ENCODE measurements around the gene CCNL1.

DNA sequence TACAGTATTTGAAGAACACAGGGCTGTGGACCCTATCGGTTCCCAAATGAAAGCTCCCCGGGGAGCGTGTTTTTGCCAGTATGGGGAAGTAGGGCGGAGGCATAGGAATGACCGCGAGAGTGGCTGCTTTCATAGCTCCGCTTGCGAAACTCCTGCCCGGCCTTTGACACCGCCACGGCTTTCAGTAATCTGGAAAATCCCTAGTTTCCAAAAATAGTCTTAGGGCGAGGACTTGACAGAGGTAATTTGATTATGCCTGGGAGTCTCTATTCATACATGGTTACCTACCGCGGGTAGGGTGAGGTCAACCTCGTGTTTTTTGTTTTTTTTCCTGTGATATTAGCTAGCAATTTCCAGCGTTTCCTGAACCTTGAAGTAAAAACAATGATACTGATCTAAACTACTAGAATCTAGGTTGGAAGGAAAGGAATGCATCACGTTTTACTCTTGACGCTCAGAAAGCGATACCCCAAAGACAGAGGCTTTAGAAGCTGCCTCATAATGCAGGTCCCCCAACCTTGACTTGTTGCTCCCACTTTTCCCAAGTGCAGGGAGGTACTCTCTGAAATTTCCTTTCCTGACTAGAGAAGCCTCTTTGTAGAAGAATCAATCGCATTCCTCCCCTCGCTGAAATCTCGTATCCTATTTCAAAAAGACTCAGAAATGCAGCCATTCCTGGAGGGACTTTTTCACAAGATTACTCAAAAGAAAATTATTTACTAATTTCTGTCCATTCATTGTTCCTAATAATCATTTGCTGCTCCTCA lies 894 bp upstream of the CCNL1 start:
- TF ChIP-seq CTCF (conservative IDR thresholded peaks at IDR 0.05; ENCODE audit: low read length): no peak
- no peak for TF ChIP-seq EZH2phosphoT487 (IDR thresholded peaks at IDR 0.05; ENCODE audit: borderline replicate concordance)

Measured in Loucy (cell line).